ENCODE data around the gene ELMOD1. TPM values are rescaled to one million over a fixed set of nuclear protein-coding genes. Genes with fewer than 3 reads are reported as not detected.

ELMOD1 gene
- 0.10 to 0.25 TPM (median 0.21 TPM) in 5 replicates for total RNA-seq (2022; extraction: Qiagen RNA extraction)

DNA sequence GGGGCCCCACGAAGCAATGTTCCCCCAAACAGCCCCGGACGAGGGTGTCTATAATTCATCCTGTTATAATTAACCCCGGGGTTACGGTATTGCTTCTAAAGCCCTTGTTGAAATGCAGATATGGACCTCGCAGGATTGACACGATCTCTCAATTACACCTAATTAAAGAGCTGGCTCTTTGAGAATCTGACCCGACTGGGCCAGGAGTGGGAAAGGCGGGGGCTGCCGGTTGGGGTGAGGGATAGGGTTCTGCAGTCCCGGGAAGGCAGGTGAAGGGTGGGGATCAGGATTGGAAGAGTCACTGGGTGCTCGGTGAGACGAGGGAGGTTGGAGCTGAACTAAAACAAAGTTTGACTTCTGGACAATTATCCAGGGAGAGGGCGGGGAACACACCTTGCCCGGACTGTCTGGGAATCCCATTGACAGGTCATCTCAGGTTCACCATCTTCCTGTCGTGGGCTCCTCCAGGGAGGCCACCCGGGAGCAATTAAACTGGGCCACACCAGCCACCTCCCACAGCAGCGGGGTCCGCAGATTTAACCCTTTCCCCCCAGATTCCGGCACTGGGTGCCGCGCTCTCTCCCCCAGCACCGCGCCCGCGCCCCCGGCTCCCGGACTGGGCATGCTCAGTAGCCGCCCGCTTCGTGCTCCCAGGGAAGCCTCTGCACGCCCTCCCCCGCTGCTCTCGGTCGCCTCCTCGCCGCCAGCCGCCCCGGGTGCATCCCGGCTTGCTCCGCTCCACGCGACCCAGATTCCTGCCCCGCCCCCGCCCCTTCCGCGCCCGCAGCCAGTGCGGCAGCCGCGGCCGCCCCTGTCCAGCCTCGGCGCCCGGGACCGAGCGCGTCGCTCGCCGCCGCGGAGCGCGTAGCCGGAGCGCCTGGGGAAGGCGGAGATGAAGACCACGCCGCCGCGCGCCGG lies at the start of gene ELMOD1:
ELMOD1 (plus strand) TSS at position 688 of the 918 bp plus-strand sequence. CDS start 27,043 bp downstream, outside the sequence.

DNA sequence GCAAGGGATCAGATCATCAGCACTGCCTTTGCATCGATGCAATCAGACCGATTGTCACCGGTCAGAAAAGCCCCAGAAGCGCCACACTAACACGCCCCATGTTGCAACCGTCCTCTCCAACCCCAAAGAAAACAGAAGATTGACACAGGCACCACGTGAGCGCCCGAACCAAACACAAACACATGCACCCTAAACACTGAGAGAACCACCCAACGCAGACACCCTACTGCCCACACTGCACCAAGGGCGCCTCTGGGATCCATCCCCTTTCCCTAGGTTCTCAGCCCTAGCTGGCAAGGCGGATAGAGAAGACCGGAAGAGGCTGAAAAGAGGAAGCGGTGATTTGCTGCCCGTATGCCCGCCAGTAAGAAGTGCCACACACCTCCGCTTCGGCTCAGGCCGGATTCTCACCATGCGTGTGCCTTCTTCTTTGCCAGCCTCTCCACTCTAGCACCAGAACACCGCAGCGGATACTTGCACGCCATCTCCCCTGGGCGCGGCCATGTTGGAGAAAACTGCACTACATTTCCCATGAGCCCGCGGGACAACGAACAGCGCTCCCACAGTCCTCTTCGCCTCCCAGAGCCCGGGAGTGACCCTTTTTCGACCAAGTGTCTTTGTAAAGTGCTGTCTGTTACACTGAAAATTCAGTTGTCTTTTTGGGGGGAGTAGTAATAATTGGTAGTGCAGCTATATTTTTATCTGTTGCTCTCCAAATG lies 25.6 kb upstream of the ELMOD1 start, which contains the start of gene ALKBH8:
ALKBH8 (minus strand) TSS at position 517 of the 719 bp plus-strand sequence. CDS start 4,842 bp downstream, outside the sequence.

DNA sequence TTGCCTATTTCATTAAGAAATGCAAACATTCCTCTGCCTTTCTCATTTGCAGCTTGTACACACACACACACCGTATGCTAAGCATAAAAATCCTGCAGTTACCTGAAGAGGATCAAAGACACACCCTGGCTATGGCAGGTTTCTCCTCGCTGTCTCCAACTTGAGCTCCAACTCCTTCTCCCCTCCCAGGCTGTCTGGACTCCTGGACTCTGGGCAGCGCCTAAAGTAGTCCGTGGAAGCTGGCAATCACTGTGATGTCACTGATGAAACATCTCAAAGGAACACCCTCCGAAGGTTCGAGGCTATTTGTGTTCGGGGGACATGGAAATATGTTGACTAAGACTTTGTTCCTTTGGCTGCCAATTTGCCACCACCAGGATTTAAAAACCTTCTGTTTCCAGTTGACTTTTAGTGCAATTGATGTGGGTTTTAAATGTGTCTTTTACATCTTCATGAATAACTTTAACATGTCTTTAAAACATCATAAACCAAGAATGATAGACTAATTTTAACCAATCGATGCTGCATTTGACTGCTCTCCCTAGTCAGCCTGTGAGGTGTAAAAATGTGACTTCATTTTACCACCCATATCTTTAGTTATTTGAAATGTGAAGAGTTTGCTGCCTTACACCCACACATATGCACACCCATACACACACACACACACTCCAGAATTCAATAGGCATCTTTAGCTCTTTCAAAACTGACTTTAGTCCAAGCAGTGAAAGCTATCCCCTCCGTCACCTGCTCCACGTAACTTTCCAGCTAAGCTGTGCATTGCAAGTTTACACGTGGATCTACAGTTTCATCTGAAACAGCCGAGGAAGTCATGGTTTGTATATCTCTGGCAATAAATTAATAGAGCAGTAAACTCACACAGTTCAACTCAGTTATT lies 121.2 kb downstream of the ELMOD1 start, which contains the start of gene SLN:
SLN (minus strand) TSS at position 196 of the 895 bp plus-strand sequence.

Other genes starting within 250 kb of the ELMOD1 start
- gene CWF19L2, start 133.3 kb upstream of the ELMOD1 start, total RNA-seq (2022; extraction: Qiagen RNA extraction) = 3.3 to 4.3 TPM (median 3.5 TPM) in 5 replicates
- 5.6 to 9.0 TPM (median 6.0 TPM) in 5 replicates for gene ALKBH8, start 25.4 kb upstream of the ELMOD1 start, total RNA-seq (2022; extraction: Qiagen RNA extraction)
- gene SLN, start 120.9 kb downstream of the ELMOD1 start, total RNA-seq (2022; extraction: Qiagen RNA extraction) = 1.1 to 2.5 TPM (median 1.6 TPM) in 5 replicates